A673 (cell line): ENCODE results near the gene SMIM45.

Experiments
- EZH2 ChIP-seq: fragments of 200-600 bp; sonication (generic); IDR thresholded peaks from 2 replicates; pipeline ENCODE4 v1.6.1; 2017; ENCODE audit warnings: borderline replicate concordance, low read depth, mild to moderate bottlenecking, mixed read lengths, antibody characterized with exemption, low read length; ENCODE audit not compliant: poor library complexity, severe bottlenecking
- TF ChIP-seq, protein P1 (sequence below): fragments of 300-800, 200-600 bp; sonication (generic); conservative IDR thresholded peaks from 2 replicates; pipeline ENCODE4 v1.5.1; 2017; ENCODE audit warnings: low read depth, mild to moderate bottlenecking, antibody characterized with exemption, low read length, moderate library complexity, mixed read lengths

DNA sequence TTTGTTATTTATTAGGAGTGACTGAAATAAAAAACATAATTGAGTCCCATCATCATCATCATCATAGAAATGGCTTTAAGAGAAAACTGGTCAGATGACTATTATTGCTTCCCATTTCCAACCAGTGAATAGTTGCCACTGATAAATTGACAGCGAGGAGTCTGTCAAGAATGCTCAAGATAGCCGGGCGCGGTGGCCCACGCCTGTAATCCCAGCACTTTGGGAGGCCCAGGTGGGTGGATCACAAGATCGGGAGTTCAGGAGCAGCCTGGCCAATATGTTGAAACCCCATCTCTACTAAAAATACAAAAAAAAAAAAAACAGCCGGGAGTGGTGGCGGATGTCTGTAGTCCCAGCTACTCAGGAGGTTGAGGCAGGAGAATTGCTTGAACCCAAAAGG is 48.5 kb downstream of the SMIM45 start:
- TF ChIP-seq, protein P1, sequence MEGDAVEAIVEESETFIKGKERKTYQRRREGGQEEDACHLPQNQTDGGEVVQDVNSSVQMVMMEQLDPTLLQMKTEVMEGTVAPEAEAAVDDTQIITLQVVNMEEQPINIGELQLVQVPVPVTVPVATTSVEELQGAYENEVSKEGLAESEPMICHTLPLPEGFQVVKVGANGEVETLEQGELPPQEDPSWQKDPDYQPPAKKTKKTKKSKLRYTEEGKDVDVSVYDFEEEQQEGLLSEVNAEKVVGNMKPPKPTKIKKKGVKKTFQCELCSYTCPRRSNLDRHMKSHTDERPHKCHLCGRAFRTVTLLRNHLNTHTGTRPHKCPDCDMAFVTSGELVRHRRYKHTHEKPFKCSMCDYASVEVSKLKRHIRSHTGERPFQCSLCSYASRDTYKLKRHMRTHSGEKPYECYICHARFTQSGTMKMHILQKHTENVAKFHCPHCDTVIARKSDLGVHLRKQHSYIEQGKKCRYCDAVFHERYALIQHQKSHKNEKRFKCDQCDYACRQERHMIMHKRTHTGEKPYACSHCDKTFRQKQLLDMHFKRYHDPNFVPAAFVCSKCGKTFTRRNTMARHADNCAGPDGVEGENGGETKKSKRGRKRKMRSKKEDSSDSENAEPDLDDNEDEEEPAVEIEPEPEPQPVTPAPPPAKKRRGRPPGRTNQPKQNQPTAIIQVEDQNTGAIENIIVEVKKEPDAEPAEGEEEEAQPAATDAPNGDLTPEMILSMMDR: no peak
- TF ChIP-seq EZH2: no peak
